NB4 (cell line): ENCODE data around the gene APPL2.

Experiments used
- DNase-seq: peaks from one replicate; pipeline ENCODE4 v3.0.0; 2010; ENCODE audit warnings: low read depth
- H3K4me3 ChIP-seq: one replicate; pipeline ENCODE4 v1.5.1; 2011; ENCODE audit warnings: mild to moderate bottlenecking, low read depth, low read length, moderate library complexity
- CTCF ChIP-seq: IDR thresholded peaks from one replicate; pipeline ENCODE4 v1.5.1; 2012; ENCODE audit warnings: low read depth, low read length
- MAX ChIP-seq: IDR thresholded peaks from 2 replicates; pipeline ENCODE4 v1.6.1; 2011; ENCODE audit warnings: low read depth, low read length
- MYC ChIP-seq: IDR thresholded peaks from 2 replicates; pipeline ENCODE4 v1.6.1; 2011; ENCODE audit warnings: low read depth, low read length
- POLR2A ChIP-seq: IDR thresholded peaks from 2 replicates; pipeline ENCODE4 v1.6.1; 2011; ENCODE audit warnings: mild to moderate bottlenecking; ENCODE audit not compliant: insufficient read length; ENCODE audit errors: extremely low read depth

The APPL2 gene

GRCh38 chr12:105142259-105142658 is 93.7 kb downstream of the APPL2 start:
- H3K4me3 ChIP-seq, result no peak overlapping the region
- TF ChIP-seq POLR2A (no peak), MYC (no peak), CTCF (no peak), MAX (no peak)
- DNase-seq, result no peak

GRCh38 chr12:105141320-105141922 is 94.6 kb downstream of the APPL2 start:
- no peak for DNase-seq
- H3K4me3 ChIP-seq, result no peak overlapping the region
- TF ChIP-seq CTCF (no peak), MAX (no peak), POLR2A (no peak), MYC (no peak)

- TF ChIP-seq CTCF (no peak), POLR2A (no peak), MYC (no peak), MAX (no peak)
- no peak for DNase-seq
- H3K4me3 ChIP-seq, result no peak overlapping the region
Observed at GRCh38 chr12:105138248-105138647, 97.7 kb downstream of the APPL2 start.
